H1 (cell line): ENCODE measurements around the gene RIMBP2. TPM values are rescaled to one million over a fixed set of nuclear protein-coding genes. Genes with fewer than 3 reads are reported as not detected.

ENCODE experiments used
- CTCF ChIA-PET: fragments of 300-600 bp; sonication (Branson Sonifier 250); formaldehyde crosslinking; loops from one replicate; lab custom pipeline; 2021; ENCODE audit not compliant: partially characterized antibody; lab: Charles Lee
- POLR2A ChIA-PET: fragments of 300-600 bp; sonication (Branson Sonifier 250); formaldehyde crosslinking; loops from one replicate; lab custom pipeline; 2021; ENCODE audit warnings: inconsistent platforms; ENCODE audit not compliant: partially characterized antibody; lab: Charles Lee
- DNase-seq, 2 experiments: peaks; one replicate each; pipeline versions ENCODE4 v3.0.0 to v3.0.0-alpha.2; 2010 to 2022; ENCODE audit warnings: low spot score in 2 of 2, low read depth in 1 of 2, mixed read lengths in 1 of 2
- FAIRE-seq: peaks from 2 replicates; lab custom pipeline; 2011; peaks lifted over from hg19 to GRCh38; lab: Jason Lieb, UNC
- H2AFZ ChIP-seq: 2 replicates; pipeline ENCODE4 v1.8.1; 2012; ENCODE audit warnings: low read length, inconsistent platforms
- H2AK5ac ChIP-seq: 2 replicates; pipeline ENCODE4 v1.6.1; 2013; ENCODE audit warnings: low read depth, low read length
- H2BK120ac ChIP-seq: replicated peaks from 2 replicates; pipeline ENCODE3; 2013; ENCODE audit warnings: low read depth, low read length, inconsistent platforms
- H2BK12ac ChIP-seq: 2 replicates; pipeline ENCODE4 v1.6.1; 2013; ENCODE audit warnings: low read depth, low read length
- H2BK15ac ChIP-seq: 2 replicates; pipeline ENCODE4 v1.6.1; 2013; ENCODE audit warnings: low read length
- H2BK20ac ChIP-seq: 2 replicates; pipeline ENCODE4 v1.6.1; 2013; ENCODE audit warnings: low read length
- H2BK5ac ChIP-seq: 2 replicates; pipeline ENCODE4 v1.6.1; 2013; ENCODE audit warnings: low read depth, low read length
- H3K14ac ChIP-seq: 2 replicates; pipeline ENCODE4 v1.6.1; 2013; ENCODE audit warnings: inconsistent platforms; ENCODE audit not compliant: insufficient read length
- H3K18ac ChIP-seq: 2 replicates; pipeline ENCODE4 v1.6.1; 2013; ENCODE audit warnings: low read length; ENCODE audit errors: extremely low read depth
- H3K23ac ChIP-seq: 2 replicates; pipeline ENCODE4 v1.6.1; 2013; ENCODE audit warnings: inconsistent platforms; ENCODE audit not compliant: insufficient read length
- H3K23me2 ChIP-seq: 2 replicates; pipeline ENCODE4 v1.6.1; 2013; ENCODE audit warnings: low read depth, low read length
- H3K27ac ChIP-seq: 2 replicates; pipeline ENCODE4 v1.6.1; 2011; ENCODE audit warnings: low read depth, low read length, inconsistent platforms
- H3K27me3 ChIP-seq, 4 experiments: replicated peaks in 1 of 4; 1 replicate in 1 of 4; 2 replicates in 3 of 4; pipeline versions ENCODE4 v1.6.1 to v1.8.1; 2011 to 2013; ENCODE audit warnings: low read length in 3 of 4, mild to moderate bottlenecking in 3 of 4, inconsistent platforms in 2 of 4, mixed read lengths in 2 of 4, moderate library complexity in 1 of 4; ENCODE audit not compliant: control insufficient read depth in 3 of 4, insufficient read depth in 3 of 4; ENCODE audit errors: extremely low read depth in 1 of 4
- H3K36me3 ChIP-seq, 4 experiments: 2 replicates each; pipeline versions ENCODE4 v1.6.1 to v1.8.1; 2011 to 2013; ENCODE audit warnings: mild to moderate bottlenecking in 4 of 4, low read length in 3 of 4, moderate library complexity in 2 of 4, control low read depth in 1 of 4, inconsistent platforms in 1 of 4; ENCODE audit not compliant: insufficient read depth in 4 of 4, control insufficient read depth in 2 of 4
- H3K4ac ChIP-seq: replicated peaks from 2 replicates; pipeline ENCODE3; 2013; ENCODE audit warnings: low read length, low read depth, mixed read lengths, inconsistent platforms; ENCODE audit not compliant: insufficient read length
- H3K4me1 ChIP-seq, 4 experiments: replicated peaks in 1 of 4; 1 replicate in 1 of 4; 2 replicates in 3 of 4; pipeline versions ENCODE4 v1.6.1 to v1.8.1; 2011 to 2013; ENCODE audit warnings: low read length in 3 of 4, inconsistent platforms in 2 of 4, mixed read lengths in 1 of 4; ENCODE audit not compliant: insufficient read depth in 4 of 4, control insufficient read depth in 3 of 4
- H3K4me2 ChIP-seq, 2 experiments: 2 replicates each; pipeline versions ENCODE4 v1.6.1 to v1.8.1; 2011 to 2013; ENCODE audit warnings: low read depth in 2 of 2, low read length in 2 of 2, control low read depth in 1 of 2, inconsistent platforms in 1 of 2, mild to moderate bottlenecking in 1 of 2; ENCODE audit not compliant: insufficient read depth in 1 of 2
- H3K4me3 ChIP-seq, 4 experiments: fragments of 200-600, 300-600 bp in 1 of 4; sonication (generic), shearing (Covaris generic), sonication (Bioruptor Twin) in 1 of 4; 2 replicates each; pipeline versions ENCODE4 v1.5.1 to v1.8.1; 2011 to 2016; ENCODE audit warnings: low read length in 4 of 4, low read depth in 3 of 4, control low read depth in 2 of 4, inconsistent platforms in 2 of 4, mild to moderate bottlenecking in 2 of 4, mixed read lengths in 1 of 4, moderate library complexity in 1 of 4; ENCODE audit not compliant: insufficient read depth in 2 of 4; ENCODE audit errors: extremely low read depth in 1 of 4
- H3K56ac ChIP-seq: replicated peaks from 2 replicates; pipeline ENCODE3; 2013; ENCODE audit warnings: low read depth, mild to moderate bottlenecking, mixed read lengths, low read length, inconsistent platforms; ENCODE audit not compliant: insufficient read length
- H3K79me1 ChIP-seq: 2 replicates; pipeline ENCODE4 v1.6.1; 2013; ENCODE audit warnings: low read depth, low read length, control low read depth
- H3K79me2 ChIP-seq, 2 experiments: 2 replicates each; pipeline versions ENCODE4 v1.6.1 to v1.8.1; 2012 to 2013; ENCODE audit warnings: low read length in 2 of 2, mild to moderate bottlenecking in 2 of 2, inconsistent platforms in 1 of 2; ENCODE audit not compliant: insufficient read depth in 2 of 2, control insufficient read depth in 1 of 2
- H3K9ac ChIP-seq, 4 experiments: replicated peaks in 1 of 4; 1 replicate in 1 of 4; 2 replicates in 3 of 4; pipeline versions ENCODE4 v1.6.1 to v1.8.1; 2011 to 2013; ENCODE audit warnings: low read depth in 3 of 4, low read length in 3 of 4, control low read depth in 2 of 4, mild to moderate bottlenecking in 2 of 4, moderate library complexity in 2 of 4, inconsistent platforms in 1 of 4; ENCODE audit errors: extremely low read depth in 1 of 4
- H3K9me3 ChIP-seq, 2 experiments: 2 replicates each; pipeline versions ENCODE4 v1.6.1 to v1.8.1; 2012 to 2013; ENCODE audit warnings: mild to moderate bottlenecking in 2 of 2, moderate library complexity in 2 of 2, control low read depth in 1 of 2, inconsistent platforms in 1 of 2, low read depth in 1 of 2, low read length in 1 of 2, mixed read lengths in 1 of 2; ENCODE audit not compliant: insufficient read depth in 2 of 2
- H4K20me1 ChIP-seq, 2 experiments: replicated peaks in 1 of 2; 2 replicates each; pipeline versions ENCODE3 to v1.8.1; 2011 to 2013; ENCODE audit warnings: inconsistent platforms in 2 of 2, low read length in 2 of 2, mild to moderate bottlenecking in 1 of 2; ENCODE audit not compliant: insufficient read depth in 2 of 2, control insufficient read depth in 1 of 2
- H4K5ac ChIP-seq: 2 replicates; pipeline ENCODE4 v1.6.1; 2013; ENCODE audit warnings: low read length, low read depth, mixed read lengths, inconsistent platforms; ENCODE audit not compliant: insufficient read length
- H4K8ac ChIP-seq: 2 replicates; pipeline ENCODE4 v1.8.0; 2013; ENCODE audit warnings: mild to moderate bottlenecking, moderate library complexity, low read length, inconsistent platforms; ENCODE audit not compliant: insufficient read depth; ENCODE audit errors: extremely low read depth
- H4K91ac ChIP-seq: replicated peaks from 2 replicates; pipeline ENCODE3; 2013; ENCODE audit warnings: low read length, mixed read lengths, inconsistent platforms; ENCODE audit not compliant: insufficient read length
- FOSL1 ChIP-seq: IDR thresholded peaks from 2 replicates; pipeline ENCODE4 v1.6.1; 2011; ENCODE audit warnings: mild to moderate bottlenecking, low read depth, low read length, moderate library complexity; ENCODE audit not compliant: insufficient read depth
- PHF8 ChIP-seq: fragments of 200-600 bp; sonication (generic); conservative IDR thresholded peaks from 2 replicates; pipeline ENCODE4 v1.7.1; 2012; ENCODE audit warnings: low read depth, mild to moderate bottlenecking, inconsistent platforms, low read length, moderate library complexity
- SIX5 ChIP-seq: IDR thresholded peaks from 2 replicates; pipeline ENCODE4 v1.6.1; 2011; ENCODE audit warnings: mild to moderate bottlenecking, low read depth, low read length
- WGBS, 2 experiments: shearing (Covaris generic) in 1 of 2; methylation state at CpG; one replicate each; pipeline versions ENCODE4 v1.1.6 to v1.1.7; 2013 to 2015; ENCODE audit warnings: low lambda C conversion rate in 2 of 2, mixed read lengths in 2 of 2, inconsistent platforms in 1 of 2, low coverage in 1 of 2, missing lambda C conversion rate in 1 of 2; ENCODE audit not compliant: insufficient replicate concordance in 2 of 2, insufficient coverage in 1 of 2, insufficient read length in 1 of 2; ENCODE audit errors: extremely low coverage in 1 of 2, missing lambda C conversion rate in 1 of 2; 5-methylcytosine and 5-hydroxymethylcytosine counted together
- polyA plus RNA-seq, 7 experiments: library from polyadenylated mRNA; depleted of rRNA in 3 of 7; stranded (reverse) in 5 of 7; unstranded in 2 of 7; fragments of >200 nt in 5 of 7; fragments of 200-250 nt in 2 of 7; gene quantifications; 1 replicate in 5 of 7; 2 replicates in 1 of 7; 4 replicates in 1 of 7; pipeline versions ENCODE4 v1.2.1 to v1.2.3, GENCODE V29; 2011 to 2013; ENCODE audit warnings: missing spikeins in 2 of 7, mixed read lengths in 2 of 7
- total RNA-seq: library from RNA; stranded (reverse); fragmentation: NEBNext Ultra II Directional; extraction: Animal tissue kit (Norgen Biotek cat#: 25700); gene quantifications from 2 replicates; pipeline ENCODE4 v1.2.1, GENCODE V29; 2021
- TF ChIP-seq, protein P1 (sequence below), 3 experiments: IDR thresholded peaks; 1 replicate in 2 of 3; 2 replicates in 1 of 3; pipeline versions ENCODE4 v1.5.1 to v1.6.1; 2011; ENCODE audit warnings: low read length in 3 of 3, mild to moderate bottlenecking in 3 of 3, inconsistent platforms in 2 of 3, low read depth in 1 of 3, moderate library complexity in 1 of 3; ENCODE audit not compliant: insufficient read depth in 1 of 3; ENCODE audit errors: control extremely low read depth in 1 of 3

Gene RIMBP2
- total and polyA plus RNA-seq, 2 of the 8 experiments (the other 6 are each of a cell fraction or from before 2014, with no cell fraction given) = 0.18 to 0.65 TPM

DNA sequence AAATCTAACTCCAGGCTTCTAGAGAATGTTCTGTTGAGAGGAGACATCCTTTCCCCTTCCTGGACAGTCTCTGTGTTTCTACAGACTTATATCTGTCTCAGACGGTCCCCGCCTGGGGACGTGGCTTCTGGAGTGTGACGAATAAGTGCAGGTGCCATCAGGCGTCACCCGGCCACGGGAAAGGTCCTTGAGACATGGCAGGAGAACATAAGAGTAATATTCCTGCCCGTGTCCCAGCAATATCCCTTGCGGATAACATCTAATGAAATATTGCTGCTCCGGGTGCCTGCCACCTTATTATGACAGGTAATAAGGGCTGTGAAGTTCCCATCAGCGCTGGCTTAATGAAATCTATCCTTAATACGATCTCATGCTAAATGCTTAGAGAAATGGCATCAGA, 238.8 kb downstream of the RIMBP2 start:
- Histone ChIP-seq H3K4me1 (peaks cover under 1 to 14% (median 5%) of the 10 kb centered on the region in 4 experiments), H3K9ac (no peak overlapping the region), H2BK5ac (no peak overlapping the region), H3K56ac (no peak overlapping the region), H3K4me3 (no peak overlapping the region), H3K14ac (no peak overlapping the region), H3K36me3 (no peaks in the 10 kb centered on the region), H2AFZ (no peak overlapping the region), H4K20me1 (no peaks in the 10 kb centered on the region), H3K23ac (no peak overlapping the region), H4K91ac (no peak overlapping the region), H3K9me3 (no peaks in the 10 kb centered on the region), H2BK15ac (no peak overlapping the region), H4K5ac (no peak overlapping the region), H3K79me1 (no peaks in the 10 kb centered on the region), H3K4me2 (no peak overlapping the region), H3K27ac (no peak overlapping the region), H2AK5ac (no peak overlapping the region), H3K27me3 (peaks cover 0 to 2% (median 0%) of the 10 kb centered on the region in 4 experiments; a peak in 1 of 7 replicates), H3K79me2 (no peaks in the 10 kb centered on the region), H3K23me2 (no peaks in the 10 kb centered on the region), H3K18ac (no peak overlapping the region), H4K8ac (no peak overlapping the region; the same call in 1 of the 2 replicates), H3K4ac (no peak overlapping the region), H2BK20ac (no peak overlapping the region), H2BK12ac (no peak overlapping the region), H2BK120ac (no peak overlapping the region)
- FAIRE-seq = no peak
- 91% methylated on average over 12 of the region's 12 CpGs; no CpG with 5 or more reads in 1 of the 2 experiments for WGBS, 2 experiments
- TF ChIP-seq PHF8 = no peak
- TF ChIP-seq, protein P1, sequence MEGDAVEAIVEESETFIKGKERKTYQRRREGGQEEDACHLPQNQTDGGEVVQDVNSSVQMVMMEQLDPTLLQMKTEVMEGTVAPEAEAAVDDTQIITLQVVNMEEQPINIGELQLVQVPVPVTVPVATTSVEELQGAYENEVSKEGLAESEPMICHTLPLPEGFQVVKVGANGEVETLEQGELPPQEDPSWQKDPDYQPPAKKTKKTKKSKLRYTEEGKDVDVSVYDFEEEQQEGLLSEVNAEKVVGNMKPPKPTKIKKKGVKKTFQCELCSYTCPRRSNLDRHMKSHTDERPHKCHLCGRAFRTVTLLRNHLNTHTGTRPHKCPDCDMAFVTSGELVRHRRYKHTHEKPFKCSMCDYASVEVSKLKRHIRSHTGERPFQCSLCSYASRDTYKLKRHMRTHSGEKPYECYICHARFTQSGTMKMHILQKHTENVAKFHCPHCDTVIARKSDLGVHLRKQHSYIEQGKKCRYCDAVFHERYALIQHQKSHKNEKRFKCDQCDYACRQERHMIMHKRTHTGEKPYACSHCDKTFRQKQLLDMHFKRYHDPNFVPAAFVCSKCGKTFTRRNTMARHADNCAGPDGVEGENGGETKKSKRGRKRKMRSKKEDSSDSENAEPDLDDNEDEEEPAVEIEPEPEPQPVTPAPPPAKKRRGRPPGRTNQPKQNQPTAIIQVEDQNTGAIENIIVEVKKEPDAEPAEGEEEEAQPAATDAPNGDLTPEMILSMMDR (IDR thresholded peaks at IDR 0.05; ENCODE audit: control extremely low read depth in 1 of 3, insufficient read depth in 1 of 3, low read depth in 1 of 3, low read length in 3 of 3) = no peak
- no peak for TF ChIP-seq SIX5
- TF ChIP-seq FOSL1 = no peak
- CTCF ChIA-PET = interaction anchor here (1.6 kb wide), 1 partner anchor 11 kb away, joined by 3 read pairs; no protein-coding TSS in a partner anchor
- no peak for DNase-seq
- POLR2A ChIA-PET = no interaction called here
